ENCODE results near the gene SRXN1. TPM values are rescaled to one million over a fixed set of nuclear protein-coding genes. Genes with fewer than 3 reads are reported as not detected.
A peak's percentile ranks its signal among the peaks of the same experiment; 100 is the strongest.

Gene SRXN1
- total and polyA plus RNA-seq, 9 of the 15 experiments (the other 6 are each of a cell fraction or from before 2014, with no cell fraction given) = 6.8 to 36.4 (median 21.6) TPM

DNA sequence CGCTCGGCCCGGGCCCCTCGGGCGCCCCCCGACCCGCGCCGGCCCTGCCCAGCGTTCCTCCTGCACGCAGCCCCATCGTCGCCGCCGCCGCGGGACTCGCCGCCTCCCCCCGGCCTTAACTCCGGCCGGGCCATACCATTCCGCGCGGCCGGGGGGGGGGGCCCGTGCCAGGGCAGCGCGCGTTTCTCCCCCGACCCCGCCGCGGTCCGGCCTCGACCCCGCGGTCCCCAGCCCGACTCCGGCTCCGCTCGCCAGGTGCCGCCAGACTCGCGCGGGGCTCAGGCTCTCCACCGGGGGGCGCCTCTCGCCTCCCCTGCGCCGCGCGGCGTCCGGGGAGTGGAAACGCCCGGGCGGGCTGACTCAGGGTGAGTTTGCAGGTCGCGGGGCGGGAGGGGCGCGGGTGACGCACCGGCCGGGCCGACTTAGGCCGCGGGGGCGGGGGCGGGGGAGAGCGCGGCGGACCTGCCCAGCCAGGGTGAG lies at the start of gene SRXN1 (continued):
- TF ChIP-seq ARID4B (CRISPR knock-in tag; IDR thresholded peaks at IDR 0.05) = peak; percentile 60; the same call in 1 of the 2 replicates
- TF ChIP-seq ATF7 (IDR thresholded peaks at IDR 0.05) = peak; percentile 96
- no peak for TF ChIP-seq NR3C1 (CRISPR knock-in tag; IDR thresholded peaks at IDR 0.05)
- TF ChIP-seq ZNF785 (CRISPR knock-in tag; IDR thresholded peaks at IDR 0.05) = no peak
- TF ChIP-seq JUND (IDR thresholded peaks at IDR 0.05; ENCODE audit: borderline replicate concordance, low read depth, low read length) = peak; percentile 81
- no peak; the same call in 2 of the 3 replicates for TF ChIP-seq JUND (tag; IDR thresholded peaks at IDR 0.05; ENCODE audit: borderline replicate concordance, low read depth, low read length)
- TF ChIP-seq, protein P1, sequence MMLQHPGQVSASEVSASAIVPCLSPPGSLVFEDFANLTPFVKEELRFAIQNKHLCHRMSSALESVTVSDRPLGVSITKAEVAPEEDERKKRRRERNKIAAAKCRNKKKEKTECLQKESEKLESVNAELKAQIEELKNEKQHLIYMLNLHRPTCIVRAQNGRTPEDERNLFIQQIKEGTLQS (IDR thresholded peaks at IDR 0.05) = 0 out of 2 replicates have a peak, but pooled peaks have one; percentile 17
- TF ChIP-seq, protein P1 (CRISPR knock-in tag; conservative IDR thresholded peaks at IDR 0.05) = no peak
- TF ChIP-seq CTCF (IDR thresholded peaks at IDR 0.05 in 2 of 3, conservative IDR thresholded peaks at IDR 0.05 in 1 of 3; ENCODE audit: insufficient read depth in 2 of 3, low read depth in 1 of 3, low read length in 3 of 3) = peak; percentile 52 to 99 (median 96)
- TF ChIP-seq PCBP2 (IDR thresholded peaks at IDR 0.05; ENCODE audit: low read depth, low read length, poor library complexity, severe bottlenecking) = no peak
- TF ChIP-seq KAT2B (IDR thresholded peaks at IDR 0.05; ENCODE audit: low read depth, low read length) = peak; percentile 94
- 0 out of 2 replicates have a peak, but pooled peaks have one; percentile 13 for TF ChIP-seq MYNN (IDR thresholded peaks at IDR 0.05)
- TF ChIP-seq MYNN (CRISPR knock-in tag; IDR thresholded peaks at IDR 0.05) = no peak
- peak; percentile 51; the same call in 1 of the 2 replicates for TF ChIP-seq CREM (IDR thresholded peaks at IDR 0.05; ENCODE audit: low read depth)
- TF ChIP-seq ZNF699 (CRISPR knock-in tag; IDR thresholded peaks at IDR 0.05; ENCODE audit: insufficient replicate concordance) = no peak
- no peak for TF ChIP-seq LCOR (CRISPR knock-in tag; IDR thresholded peaks at IDR 0.05)
- TF ChIP-seq HINFP (tag; conservative IDR thresholded peaks at IDR 0.05; ENCODE audit: low read depth) = no peak
- TF ChIP-seq ZFP30 (CRISPR knock-in tag; IDR thresholded peaks at IDR 0.05; ENCODE audit: borderline replicate concordance) = no peak
- TF ChIP-seq RBFOX2 (IDR thresholded peaks at IDR 0.05; ENCODE audit: low read depth, low read length) = peak; percentile 82
- no peak for TF ChIP-seq TEAD4 (IDR thresholded peaks at IDR 0.05; ENCODE audit: low read length)
- TF ChIP-seq TEAD4 (CRISPR knock-in tag; IDR thresholded peaks at IDR 0.05; ENCODE audit: borderline replicate concordance) = peak; percentile 21; the same call in 1 of the 2 replicates

Data from K562 (cell line).